Brain microvascular endothelial cell (primary cell): ENCODE results near the gene DACH2.

ENCODE experiments used
- DNase-seq: peaks from one replicate; pipeline ENCODE4 v3.0.0-alpha.2; 2020
- H3K27ac ChIP-seq: fragments of 250-450 bp; sonication (Bioruptor Pico); 2 replicates; pipeline ENCODE4 v1.5.1; 2020; ENCODE audit warnings: mild to moderate bottlenecking, moderate library complexity
- H3K27me3 ChIP-seq: fragments of 250-450 bp; sonication (Bioruptor Pico); replicated peaks from 2 replicates; pipeline ENCODE4 v1.5.1; 2020; ENCODE audit warnings: mild to moderate bottlenecking
- H3K36me3 ChIP-seq: fragments of 250-450 bp; sonication (Bioruptor Pico); replicated peaks from 2 replicates; pipeline ENCODE4 v1.5.1; 2020; ENCODE audit warnings: mild to moderate bottlenecking
- H3K4me3 ChIP-seq: 2 replicates; pipeline ENCODE4 v1.5.1; 2011; ENCODE audit warnings: low read depth, mild to moderate bottlenecking, control low read depth, low read length, moderate library complexity
- in situ Hi-C: cut with HindIII; loops from 2 replicates; pipeline ENCODE4 v1.10.0; 2017; ENCODE audit warnings: low sequenced_read_pairs, low pct_ligation_motif_present
- TF ChIP-seq, protein P1 (sequence below): IDR thresholded peaks from 2 replicates; pipeline ENCODE4 v1.5.1; 2011; ENCODE audit warnings: low read depth, mild to moderate bottlenecking, moderate library complexity, low read length, control low read depth, inconsistent platforms; ENCODE audit errors: missing control alignments

DACH2 gene

GRCh38 chrX:86210772-86211171 is 62.5 kb downstream of the DACH2 start:
- Histone ChIP-seq H3K27ac (no peak overlapping the region), H3K4me3 (no peak overlapping the region), H3K27me3 (no peaks in the 10 kb centered on the region), H3K36me3 (no peaks in the 10 kb centered on the region)
- no peak for DNase-seq
- in situ Hi-C loops, result no loop called here
- TF ChIP-seq, protein P1, sequence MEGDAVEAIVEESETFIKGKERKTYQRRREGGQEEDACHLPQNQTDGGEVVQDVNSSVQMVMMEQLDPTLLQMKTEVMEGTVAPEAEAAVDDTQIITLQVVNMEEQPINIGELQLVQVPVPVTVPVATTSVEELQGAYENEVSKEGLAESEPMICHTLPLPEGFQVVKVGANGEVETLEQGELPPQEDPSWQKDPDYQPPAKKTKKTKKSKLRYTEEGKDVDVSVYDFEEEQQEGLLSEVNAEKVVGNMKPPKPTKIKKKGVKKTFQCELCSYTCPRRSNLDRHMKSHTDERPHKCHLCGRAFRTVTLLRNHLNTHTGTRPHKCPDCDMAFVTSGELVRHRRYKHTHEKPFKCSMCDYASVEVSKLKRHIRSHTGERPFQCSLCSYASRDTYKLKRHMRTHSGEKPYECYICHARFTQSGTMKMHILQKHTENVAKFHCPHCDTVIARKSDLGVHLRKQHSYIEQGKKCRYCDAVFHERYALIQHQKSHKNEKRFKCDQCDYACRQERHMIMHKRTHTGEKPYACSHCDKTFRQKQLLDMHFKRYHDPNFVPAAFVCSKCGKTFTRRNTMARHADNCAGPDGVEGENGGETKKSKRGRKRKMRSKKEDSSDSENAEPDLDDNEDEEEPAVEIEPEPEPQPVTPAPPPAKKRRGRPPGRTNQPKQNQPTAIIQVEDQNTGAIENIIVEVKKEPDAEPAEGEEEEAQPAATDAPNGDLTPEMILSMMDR, result no peak

GRCh38 chrX:86215260-86215659 is 67.0 kb downstream of the DACH2 start:
- Histone ChIP-seq H3K27me3 (no peaks in the 10 kb centered on the region), H3K4me3 (no peak overlapping the region), H3K27ac (no peak overlapping the region), H3K36me3 (no peaks in the 10 kb centered on the region)
- TF ChIP-seq, protein P1, result no peak
- DNase-seq, result no peak
- in situ Hi-C loops, result no loop called here

- in situ Hi-C loops, result no loop called here
- DNase-seq, result no peak
These were observed 89.2 kb downstream of the DACH2 start for GRCh38 chrX:86237482-86237881.

GRCh38 chrX:86241547-86241946 is 93.3 kb downstream of the DACH2 start:
- Histone ChIP-seq H3K4me3 (no peak overlapping the region), H3K27me3 (no peaks in the 10 kb centered on the region), H3K36me3 (no peaks in the 10 kb centered on the region), H3K27ac (no peak overlapping the region)
- TF ChIP-seq, protein P1, result no peak
- in situ Hi-C loops, result no loop called here
- DNase-seq, result no peak

More at GRCh38 chrX:86237482-86237881, 89.2 kb downstream of the DACH2 start:
- Histone ChIP-seq H3K36me3 (no peaks in the 10 kb centered on the region), H3K4me3 (no peak overlapping the region), H3K27ac (no peak overlapping the region), H3K27me3 (no peaks in the 10 kb centered on the region)
- TF ChIP-seq, protein P1, result no peak

DNA sequence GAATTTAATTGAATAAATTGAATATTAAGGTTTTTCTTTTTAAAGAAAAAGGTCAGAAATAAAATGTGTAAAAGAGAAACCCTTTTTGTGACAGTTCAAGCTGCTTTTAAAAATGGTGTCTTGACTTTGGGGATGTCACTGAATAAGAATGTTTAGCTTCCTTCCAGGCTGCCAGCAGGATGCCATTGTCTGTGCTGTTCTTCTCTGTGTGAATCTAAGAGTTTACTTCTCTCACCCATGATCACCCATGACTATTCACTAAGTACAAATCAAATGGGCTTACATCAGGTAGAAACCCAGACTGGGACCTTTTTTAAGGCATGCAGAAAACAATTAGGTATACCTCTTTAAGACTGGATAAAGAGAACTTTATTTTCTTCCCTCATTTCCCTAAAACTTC is 115.3 kb downstream of the DACH2 start:
- H3K4me3 ChIP-seq, result no peak overlapping the region
- in situ Hi-C loops, result no loop called here
- H3K27ac ChIP-seq, result no peak overlapping the region
- no peaks in the 10 kb centered on the region for H3K27me3 ChIP-seq
- DNase-seq, result no peak
- TF ChIP-seq, protein P1, result no peak
- no peaks in the 10 kb centered on the region for H3K36me3 ChIP-seq

DNA sequence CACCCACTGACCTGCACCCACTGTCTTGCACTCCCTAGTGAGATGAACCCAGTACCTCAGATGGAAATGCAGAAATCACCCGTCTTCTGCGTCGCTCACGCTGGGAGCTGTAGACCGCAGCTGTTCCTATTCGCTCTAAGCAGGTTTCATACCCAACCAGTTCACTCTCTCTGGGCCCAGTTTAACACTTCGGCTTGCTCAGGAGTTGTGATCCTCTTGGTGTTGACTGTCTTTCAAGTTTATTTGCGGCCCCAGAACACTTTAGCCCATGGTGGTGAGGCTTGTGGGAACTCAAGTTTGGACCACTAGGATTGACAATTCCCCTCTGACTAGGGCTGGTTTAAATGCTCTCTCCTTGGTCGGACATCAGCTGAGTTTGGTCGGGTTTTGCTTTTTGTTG is 147.0 kb downstream of the DACH2 start:
- Histone ChIP-seq H3K27ac (no peak overlapping the region), H3K4me3 (no peak overlapping the region), H3K27me3 (no peaks in the 10 kb centered on the region), H3K36me3 (no peaks in the 10 kb centered on the region)
- DNase-seq, result no peak
- TF ChIP-seq, protein P1, result no peak
- in situ Hi-C loops, result no loop called here
